ENCODE measurements around the gene SLC38A3.

- TF ChIP-seq POLR2A (IDR thresholded peaks at IDR 0.05; ENCODE audit: extremely low read depth, insufficient read length) (no peak), CTCF (IDR thresholded peaks at IDR 0.05; ENCODE audit: low read depth, low read length) (no peak), MAX (IDR thresholded peaks at IDR 0.05; ENCODE audit: low read depth, low read length) (no peak)
These were observed 64.4 kb downstream of the SLC38A3 start for GRCh38 chr3:50269460-50269859.

Measured in NB4 (cell line).